GM12878 (cell line): ENCODE results near the gene SRP14. TPM values are rescaled to one million over a fixed set of nuclear protein-coding genes. Genes with fewer than 3 reads are reported as not detected.

Source experiments
- BACH1 ChIP-seq: fragments of 450-650 bp; IDR thresholded peaks from 2 replicates; pipeline ENCODE4 v1.6.1; 2017; ENCODE audit warnings: mild to moderate bottlenecking, borderline replicate concordance
- RAD51 ChIP-seq: fragments of 450-650 bp; IDR thresholded peaks from 2 replicates; pipeline ENCODE4 v1.6.1; 2016; ENCODE audit warnings: moderate library complexity, mild to moderate bottlenecking, inconsistent platforms
- polyA plus RNA-seq, 11 experiments: library from polyadenylated mRNA; depleted of rRNA in 4 of 11; unstranded in 6 of 11; stranded (reverse) in 5 of 11; fragments of >200 nt; fragmentation: Nextera tagmentation in 4 of 11; fragmentation: Illumina TruSeq in 1 of 11; extraction: Ambion mirVana in 4 of 11; extraction: Trizol in 1 of 11; gene quantifications; 1 replicate in 1 of 11; 2 replicates in 10 of 11; pipeline versions ENCODE4 v1.2.1 to v1.2.3, GENCODE V29; 2011 to 2016; ENCODE audit warnings: inconsistent platforms in 2 of 11, missing spikeins in 2 of 11, low read depth in 1 of 11
- total RNA-seq, 4 experiments: library from RNA; depleted of rRNA in 3 of 4; stranded (reverse); fragments of >200 nt in 3 of 4; fragmentation: Illumina TruSeq in 1 of 4; extraction: Trizol in 1 of 4; gene quantifications; 2 replicates each; pipeline versions ENCODE4 v1.2.1 to v1.2.3, GENCODE V29; 2013 to 2021
- TF ChIP-seq, protein P1 (sequence below): fragments of 450-650 bp; IDR thresholded peaks from 2 replicates; pipeline ENCODE4 v1.6.1; 2018; ENCODE audit warnings: mild to moderate bottlenecking, low read depth, moderate library complexity; ENCODE audit not compliant: partially characterized antibody
- TF ChIP-seq, protein P2 (sequence below): fragments of 450-650 bp; IDR thresholded peaks from 2 replicates; pipeline ENCODE4 v1.6.1; 2016; ENCODE audit warnings: mild to moderate bottlenecking
- TF ChIP-seq, protein P3 (sequence below): IDR thresholded peaks from 2 replicates; pipeline ENCODE4 v1.6.1; 2011; ENCODE audit warnings: borderline replicate concordance, low read depth, mild to moderate bottlenecking, moderate library complexity, mixed read lengths, low read length; ENCODE audit not compliant: insufficient read depth; ENCODE audit errors: extremely low read length
- TF ChIP-seq, protein P4 (sequence below): IDR thresholded peaks from 2 replicates; pipeline ENCODE4 v1.6.1; 2012; ENCODE audit warnings: low read depth, low read length, improper control_type of control experiment

The SRP14 gene
- total and polyA plus RNA-seq, 10 of the 15 experiments (the other 5 are each of a cell fraction or from before 2014, with no cell fraction given) = 141 to 1,182 (median 493) TPM

DNA sequence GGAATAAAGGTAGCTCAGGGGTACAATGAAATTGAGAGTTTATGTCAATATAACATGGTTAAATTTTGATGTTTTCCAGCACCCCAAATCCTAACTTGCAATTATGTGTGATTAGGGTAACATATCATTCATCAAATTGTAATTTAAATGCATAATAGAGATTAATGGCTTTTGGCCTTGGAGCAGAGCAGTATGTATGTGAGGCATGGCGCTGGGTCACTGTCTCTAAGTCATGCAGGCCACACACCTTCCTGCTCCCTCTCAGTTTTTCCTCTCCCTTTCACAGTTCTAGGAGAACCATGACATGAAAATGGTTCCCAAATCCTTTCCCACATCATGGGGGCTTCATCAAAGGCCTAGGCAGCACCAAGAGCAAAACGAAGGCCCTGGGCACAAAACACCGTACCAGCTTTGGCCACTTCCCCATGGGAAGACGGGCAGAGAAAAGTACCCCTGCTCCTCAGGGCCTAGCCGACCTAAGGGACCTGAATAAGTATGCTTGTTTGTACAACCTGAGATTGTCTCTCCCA lies 3.9 kb upstream of the SRP14 start (continued):
- TF ChIP-seq, protein P1, sequence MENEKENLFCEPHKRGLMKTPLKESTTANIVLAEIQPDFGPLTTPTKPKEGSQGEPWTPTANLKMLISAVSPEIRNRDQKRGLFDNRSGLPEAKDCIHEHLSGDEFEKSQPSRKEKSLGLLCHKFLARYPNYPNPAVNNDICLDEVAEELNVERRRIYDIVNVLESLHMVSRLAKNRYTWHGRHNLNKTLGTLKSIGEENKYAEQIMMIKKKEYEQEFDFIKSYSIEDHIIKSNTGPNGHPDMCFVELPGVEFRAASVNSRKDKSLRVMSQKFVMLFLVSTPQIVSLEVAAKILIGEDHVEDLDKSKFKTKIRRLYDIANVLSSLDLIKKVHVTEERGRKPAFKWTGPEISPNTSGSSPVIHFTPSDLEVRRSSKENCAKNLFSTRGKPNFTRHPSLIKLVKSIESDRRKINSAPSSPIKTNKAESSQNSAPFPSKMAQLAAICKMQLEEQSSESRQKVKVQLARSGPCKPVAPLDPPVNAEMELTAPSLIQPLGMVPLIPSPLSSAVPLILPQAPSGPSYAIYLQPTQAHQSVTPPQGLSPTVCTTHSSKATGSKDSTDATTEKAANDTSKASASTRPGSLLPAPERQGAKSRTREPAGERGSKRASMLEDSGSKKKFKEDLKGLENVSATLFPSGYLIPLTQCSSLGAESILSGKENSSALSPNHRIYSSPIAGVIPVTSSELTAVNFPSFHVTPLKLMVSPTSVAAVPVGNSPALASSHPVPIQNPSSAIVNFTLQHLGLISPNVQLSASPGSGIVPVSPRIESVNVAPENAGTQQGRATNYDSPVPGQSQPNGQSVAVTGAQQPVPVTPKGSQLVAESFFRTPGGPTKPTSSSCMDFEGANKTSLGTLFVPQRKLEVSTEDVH = no peak
- TF ChIP-seq, protein P2, sequence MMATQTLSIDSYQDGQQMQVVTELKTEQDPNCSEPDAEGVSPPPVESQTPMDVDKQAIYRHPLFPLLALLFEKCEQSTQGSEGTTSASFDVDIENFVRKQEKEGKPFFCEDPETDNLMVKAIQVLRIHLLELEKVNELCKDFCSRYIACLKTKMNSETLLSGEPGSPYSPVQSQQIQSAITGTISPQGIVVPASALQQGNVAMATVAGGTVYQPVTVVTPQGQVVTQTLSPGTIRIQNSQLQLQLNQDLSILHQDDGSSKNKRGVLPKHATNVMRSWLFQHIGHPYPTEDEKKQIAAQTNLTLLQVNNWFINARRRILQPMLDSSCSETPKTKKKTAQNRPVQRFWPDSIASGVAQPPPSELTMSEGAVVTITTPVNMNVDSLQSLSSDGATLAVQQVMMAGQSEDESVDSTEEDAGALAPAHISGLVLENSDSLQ = no peak
- TF ChIP-seq BACH1 (no peak), RAD51 (no peak)
- TF ChIP-seq, protein P3, sequence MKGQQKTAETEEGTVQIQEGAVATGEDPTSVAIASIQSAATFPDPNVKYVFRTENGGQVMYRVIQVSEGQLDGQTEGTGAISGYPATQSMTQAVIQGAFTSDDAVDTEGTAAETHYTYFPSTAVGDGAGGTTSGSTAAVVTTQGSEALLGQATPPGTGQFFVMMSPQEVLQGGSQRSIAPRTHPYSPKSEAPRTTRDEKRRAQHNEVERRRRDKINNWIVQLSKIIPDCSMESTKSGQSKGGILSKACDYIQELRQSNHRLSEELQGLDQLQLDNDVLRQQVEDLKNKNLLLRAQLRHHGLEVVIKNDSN = no peak
- TF ChIP-seq, protein P4, sequence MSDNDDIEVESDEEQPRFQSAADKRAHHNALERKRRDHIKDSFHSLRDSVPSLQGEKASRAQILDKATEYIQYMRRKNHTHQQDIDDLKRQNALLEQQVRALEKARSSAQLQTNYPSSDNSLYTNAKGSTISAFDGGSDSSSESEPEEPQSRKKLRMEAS = no peak
